Stimulated activated CD8-positive, alpha-beta memory T cell treated with anti-CD3 and anti-CD28 coated beads, Interleukin-7, amount 100 ng/mL, for 24 hours (primary cell): Measurements from ENCODE around the gene ICE2.

Experiments used
- DNase-seq: peaks from one replicate; pipeline ENCODE4 v3.0.0-alpha.2; 2020; ENCODE audit warnings: low read depth

Gene ICE2

GRCh38 chr15:60386615-60387014, 92.3 kb downstream of the ICE2 start:
- DNase-seq = no peak

- DNase-seq = no peak
Observed at GRCh38 chr15:60385620-60386552, 93.1 kb downstream of the ICE2 start.

GRCh38 chr15:60384526-60385126, 94.3 kb downstream of the ICE2 start:
- DNase-seq = no peak

- DNase-seq = no peak
Observed at GRCh38 chr15:60384053-60384452, 94.9 kb downstream of the ICE2 start.

GRCh38 chr15:60382773-60383674, 95.9 kb downstream of the ICE2 start:
- no peak for DNase-seq

- no peak for DNase-seq
Observed at GRCh38 chr15:60381148-60381788, 97.7 kb downstream of the ICE2 start.

- no peak for DNase-seq
Observed at GRCh38 chr15:60379525-60380274, 99.2 kb downstream of the ICE2 start.

- no peak for DNase-seq
Observed at GRCh38 chr15:60379185-60379524, 99.8 kb downstream of the ICE2 start.

- DNase-seq = no peak
Observed at GRCh38 chr15:60376677-60377095, 102.3 kb downstream of the ICE2 start.

GRCh38 chr15:60375306-60375705, 103.6 kb downstream of the ICE2 start:
- DNase-seq = no peak

- DNase-seq = no peak
Observed at GRCh38 chr15:60374628-60375081, 104.3 kb downstream of the ICE2 start.

- DNase-seq = no peak
Observed at GRCh38 chr15:60374209-60374608, 104.7 kb downstream of the ICE2 start.

- DNase-seq = no peak
Observed at GRCh38 chr15:60373745-60374144, 105.2 kb downstream of the ICE2 start.

- DNase-seq = no peak
Observed at GRCh38 chr15:60373327-60373726, 105.6 kb downstream of the ICE2 start.

GRCh38 chr15:60372756-60373155, 106.2 kb downstream of the ICE2 start:
- DNase-seq = no peak

GRCh38 chr15:60372227-60372626, 106.7 kb downstream of the ICE2 start:
- no peak for DNase-seq

GRCh38 chr15:60371175-60372051, 107.5 kb downstream of the ICE2 start:
- DNase-seq = no peak

GRCh38 chr15:60370869-60371136, 108.1 kb downstream of the ICE2 start:
- no peak for DNase-seq

- DNase-seq = no peak
Observed at GRCh38 chr15:60370105-60370868, 108.7 kb downstream of the ICE2 start.

- no peak for DNase-seq
Observed at GRCh38 chr15:60369696-60370095, 109.2 kb downstream of the ICE2 start.
